HTERT RPE-1 (cell line): Measurements from ENCODE around the gene ARL5B.

Experiments used
- in situ Hi-C: fragments of 300-500 bp; cut with MboI; formaldehyde crosslinking; loops from 4 replicates; pipeline ENCODE4 v1.14.3; 2020; ENCODE audit warnings: low sequenced_read_pairs

ARL5B gene

GRCh38 chr10:18658271-18659124 is 733 bp upstream of the ARL5B start:
- in situ Hi-C loops = no loop called here

DNA sequence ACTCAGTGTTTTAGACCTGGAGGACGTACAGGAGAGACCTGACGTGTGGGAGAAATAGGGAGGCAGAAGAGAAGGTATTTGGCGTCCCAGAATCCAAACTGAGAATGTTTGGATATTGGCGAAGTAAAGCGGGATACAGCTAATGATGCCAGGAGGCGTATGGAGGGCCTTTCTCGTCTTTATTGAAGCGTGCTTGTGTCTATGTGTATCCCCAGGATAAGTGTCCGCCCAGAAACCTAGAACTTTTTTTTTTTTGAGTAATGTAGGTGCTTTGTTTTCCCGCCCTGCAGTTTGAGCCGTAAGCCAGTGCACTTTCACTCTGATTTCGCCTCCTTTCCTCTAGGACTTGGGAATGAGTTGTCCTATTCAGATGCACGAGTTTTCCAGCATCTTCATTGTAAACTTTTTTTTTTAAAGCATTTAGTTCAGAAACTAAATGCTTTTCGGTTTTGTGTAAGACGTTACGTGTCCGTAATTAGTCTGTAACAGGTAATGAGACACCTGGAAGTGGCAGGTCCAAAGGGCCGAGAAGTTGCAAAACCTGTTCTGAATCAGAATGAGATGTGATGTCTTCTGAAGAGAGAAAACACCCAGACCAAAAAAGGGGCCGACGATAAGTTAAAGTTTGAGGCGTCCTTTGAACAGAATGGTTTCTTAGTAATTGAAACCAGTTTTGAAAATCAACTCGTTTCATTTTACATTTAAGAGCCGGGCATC is 746 bp downstream of the ARL5B start:
- in situ Hi-C loops = no loop called here

DNA sequence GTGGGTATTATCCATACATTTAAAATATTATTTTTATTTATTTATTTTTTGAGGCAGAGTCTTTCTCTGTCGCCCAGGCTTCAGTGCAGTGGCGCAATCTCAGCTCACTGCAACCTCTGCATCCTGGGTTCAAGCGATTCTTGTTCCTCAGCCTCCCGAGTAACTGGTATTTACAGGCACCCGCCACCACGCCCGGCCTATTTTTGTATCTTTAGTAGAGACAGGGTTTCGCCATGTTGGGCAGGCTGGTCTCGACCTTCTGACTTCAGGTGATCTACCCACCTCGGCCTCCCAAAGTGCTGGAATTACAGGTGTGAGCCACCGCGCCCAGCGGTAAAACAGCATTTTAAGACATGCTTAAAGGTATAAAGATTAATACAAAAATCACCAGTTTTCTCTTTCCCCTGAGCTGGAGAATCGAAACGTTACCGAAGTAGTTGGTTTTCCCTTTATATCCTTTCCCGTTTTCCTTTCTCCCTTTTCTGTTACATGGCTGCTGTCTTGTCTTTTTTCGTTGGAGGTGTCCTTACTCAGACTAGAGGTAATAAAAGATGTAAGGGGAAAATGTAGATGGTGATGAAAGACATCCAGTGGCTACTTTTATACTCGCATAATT is 1.7 kb downstream of the ARL5B start:
- in situ Hi-C loops = no loop called here

- in situ Hi-C loops = no loop called here
Observed at GRCh38 chr10:18664841-18665478, 5.7 kb downstream of the ARL5B start.

DNA sequence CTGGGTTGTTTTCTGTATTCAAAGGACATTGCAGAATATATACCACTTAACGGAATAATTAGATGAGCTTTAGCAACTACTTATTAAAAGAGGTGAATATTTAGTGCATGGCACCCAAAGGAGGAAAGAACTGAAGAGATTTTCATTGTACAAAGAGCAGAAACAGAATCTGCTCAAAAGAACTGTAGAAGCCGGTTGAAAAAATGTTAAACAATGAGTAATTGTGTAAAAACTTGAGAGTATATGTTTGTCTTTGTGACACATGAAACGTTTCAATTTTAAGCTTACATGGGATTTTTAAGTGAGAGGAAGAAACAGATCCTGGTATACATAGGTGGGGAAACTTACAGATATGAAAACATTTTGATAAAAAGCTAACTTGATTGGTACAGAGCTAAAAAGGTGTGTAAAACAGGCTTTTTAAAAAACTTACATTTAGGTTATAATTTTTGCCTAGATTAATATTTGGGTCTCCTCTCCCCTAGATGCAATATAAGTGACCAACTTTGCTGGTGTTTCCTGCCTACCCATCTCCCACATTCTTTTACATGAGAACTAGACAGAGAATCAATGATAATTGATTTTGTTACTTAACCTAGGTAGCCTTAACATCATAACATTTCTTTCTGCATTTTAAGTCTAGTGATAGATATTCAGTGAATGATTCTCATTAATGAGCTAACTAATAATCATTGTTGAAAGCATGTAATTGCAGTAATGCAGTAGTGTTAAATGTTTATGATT is 6.8 kb downstream of the ARL5B start:
- in situ Hi-C loops = no loop called here

DNA sequence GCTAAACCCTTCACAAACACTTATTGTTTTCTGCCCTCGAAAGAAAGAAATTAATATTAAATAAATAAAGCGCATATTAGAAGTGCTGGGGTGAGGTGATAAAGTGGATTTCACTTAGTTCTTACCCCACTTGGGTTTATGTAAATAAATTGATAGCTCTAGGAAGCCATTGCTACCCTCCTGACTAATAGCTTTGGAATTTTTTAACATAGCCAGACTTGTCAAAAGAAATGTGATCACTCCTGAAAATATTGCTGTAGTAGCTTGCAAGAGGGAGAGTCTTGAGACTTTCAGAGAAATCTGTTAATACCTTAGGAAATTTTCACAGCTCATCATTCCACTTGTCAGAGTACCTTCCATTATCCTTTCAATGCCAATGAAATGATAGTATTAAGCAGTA is 7.6 kb downstream of the ARL5B start:
- in situ Hi-C loops = no loop called here

DNA sequence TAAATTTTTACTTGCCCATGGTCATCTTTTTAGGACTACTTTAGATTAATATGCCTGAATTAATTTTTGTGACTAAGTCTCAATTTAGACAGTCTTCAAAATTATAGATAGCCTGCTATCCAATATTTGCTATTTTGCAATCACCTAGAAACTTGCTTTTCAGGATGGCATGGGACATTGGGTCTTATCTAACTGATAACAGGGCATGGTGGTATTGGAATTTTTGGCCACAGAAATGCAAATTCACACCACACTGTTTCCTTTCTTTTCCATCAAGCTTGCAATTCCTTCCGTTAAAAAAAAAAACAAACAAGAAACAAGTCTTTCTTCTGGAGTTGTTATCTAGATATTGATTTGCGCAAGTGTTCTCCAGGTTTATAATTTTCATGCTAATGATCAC is 8.8 kb downstream of the ARL5B start:
- in situ Hi-C loops = no loop called here

GRCh38 chr10:18675086-18675801 is 16.0 kb downstream of the ARL5B start:
- in situ Hi-C loops = no loop called here

DNA sequence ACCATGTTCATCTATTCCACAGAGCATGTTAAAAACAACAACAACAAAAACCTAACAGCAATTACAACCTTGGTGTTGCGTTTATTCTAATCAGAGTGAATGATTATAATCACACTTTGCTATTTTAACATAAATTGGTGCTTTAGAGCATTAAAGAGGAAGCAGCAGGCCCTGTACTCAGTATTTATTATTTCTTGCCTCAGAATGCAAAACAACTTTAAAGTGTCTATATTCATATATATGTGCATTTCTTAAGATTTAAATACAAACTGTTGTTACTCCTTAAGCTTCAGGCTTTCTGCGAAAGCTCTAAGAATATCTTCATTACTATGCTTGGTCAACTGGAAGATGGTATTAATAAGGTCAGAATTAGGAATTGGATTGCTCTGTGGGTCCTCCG is 21.5 kb downstream of the ARL5B start:
- in situ Hi-C loops = no loop called here

DNA sequence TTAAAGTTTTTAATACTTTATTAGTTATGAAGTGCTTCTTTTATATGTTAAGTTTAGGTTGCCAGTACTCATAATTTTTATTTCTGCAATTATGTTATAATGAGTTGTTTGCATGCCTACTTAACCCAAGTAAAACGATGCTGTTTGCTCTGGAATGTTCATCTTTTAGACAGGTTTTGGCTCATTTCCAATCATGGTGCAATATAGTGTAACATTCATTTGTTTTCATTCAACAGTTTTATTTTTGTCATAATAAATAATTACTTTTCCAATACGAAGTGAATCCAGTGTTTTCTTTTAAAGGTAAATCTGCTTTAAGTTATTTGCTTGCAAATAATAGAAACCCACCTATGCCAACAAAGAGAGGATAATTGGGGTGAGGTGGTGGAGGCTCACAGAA is 22.1 kb downstream of the ARL5B start:
- in situ Hi-C loops = no loop called here

DNA sequence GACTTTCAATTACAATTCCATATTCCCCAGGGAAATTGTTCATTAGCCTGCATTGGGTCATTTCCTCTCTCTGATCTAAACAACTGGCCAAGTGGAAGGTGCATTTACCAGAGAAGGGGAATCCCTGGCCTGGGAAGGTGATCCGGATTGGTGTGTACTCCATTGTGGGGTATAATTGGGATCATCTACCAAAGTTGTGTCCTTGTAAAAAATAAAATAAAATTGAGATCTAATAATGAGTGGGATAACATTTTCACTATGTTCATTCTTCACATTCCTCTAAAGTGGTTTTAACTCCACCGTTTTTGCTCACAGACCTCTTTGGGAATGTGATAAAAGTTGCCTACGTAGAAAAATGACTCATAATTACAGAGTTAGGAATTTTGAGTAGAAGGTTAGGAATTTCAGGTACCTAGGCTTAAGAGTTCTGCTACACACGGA is 22.8 kb downstream of the ARL5B start:
- in situ Hi-C loops = no loop called here

- in situ Hi-C loops = no loop called here
Observed at GRCh38 chr10:18683427-18683826, 24.2 kb downstream of the ARL5B start.

- in situ Hi-C loops = no loop called here
Observed at GRCh38 chr10:18684416-18684815, 25.2 kb downstream of the ARL5B start.

GRCh38 chr10:18684953-18685352 is 25.7 kb downstream of the ARL5B start:
- in situ Hi-C loops = no loop called here

- in situ Hi-C loops = no loop called here
Observed at GRCh38 chr10:18685555-18685954, 26.3 kb downstream of the ARL5B start.

- in situ Hi-C loops = no loop called here
Observed at GRCh38 chr10:18687195-18687594, 28.0 kb downstream of the ARL5B start.

DNA sequence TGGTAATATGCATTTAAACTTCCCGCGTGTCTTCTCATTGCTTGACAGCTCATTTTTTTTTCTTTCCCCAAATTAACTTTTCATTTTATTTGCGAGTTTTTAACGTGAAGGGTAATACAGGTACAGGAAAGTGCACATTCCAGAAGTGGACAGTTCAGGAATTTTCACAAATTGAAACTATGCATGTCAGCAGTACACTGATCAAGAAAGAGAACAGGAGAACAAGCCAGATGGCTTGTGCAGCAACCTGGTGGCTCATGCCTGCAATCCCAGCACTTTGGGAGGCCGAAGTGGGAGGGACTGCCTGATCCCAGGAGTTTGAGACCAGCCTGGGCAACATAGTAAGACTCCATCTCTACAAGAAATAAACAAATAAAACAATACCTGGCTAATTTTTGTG is 28.5 kb downstream of the ARL5B start:
- in situ Hi-C loops = no loop called here

DNA sequence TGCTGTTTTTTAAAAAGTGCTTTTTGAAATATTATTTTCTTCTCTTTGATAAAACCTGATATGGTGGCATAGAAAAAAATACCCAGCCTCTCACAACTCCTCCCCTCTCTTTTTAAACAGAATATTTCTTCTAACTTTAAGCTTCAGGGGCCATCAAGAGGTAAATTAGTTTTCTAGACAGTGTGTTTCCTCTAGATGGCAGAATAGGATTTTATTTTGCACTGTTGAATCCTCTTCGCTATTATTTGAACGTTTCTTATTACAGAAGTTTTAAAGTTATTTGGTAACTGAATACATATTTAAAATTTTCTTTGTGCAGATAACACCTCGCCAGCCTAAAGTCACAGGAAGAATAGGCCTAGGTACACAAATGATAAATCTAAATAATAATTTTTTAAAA is 30.3 kb downstream of the ARL5B start:
- in situ Hi-C loops = no loop called here

GRCh38 chr10:18690541-18690940 is 31.3 kb downstream of the ARL5B start:
- in situ Hi-C loops = no loop called here
